H9 (cell line): ENCODE data around the gene TP73. TPM values are rescaled to one million over a fixed set of nuclear protein-coding genes. Genes with fewer than 3 reads are reported as not detected.
A peak's percentile ranks its signal among the peaks of the same experiment; 100 is the strongest.

ENCODE experiments used
- DNase-seq: peaks from one replicate; pipeline ENCODE4 v3.0.0-alpha.2; 2017
- H2AFZ ChIP-seq: one replicate; pipeline ENCODE4 v1.6.1; 2013; ENCODE audit warnings: mild to moderate bottlenecking, low read length, control low read depth, moderate library complexity
- H2AK5ac ChIP-seq: 2 replicates; pipeline ENCODE4 v1.6.1; 2013; ENCODE audit warnings: low read length, control low read depth, mixed read lengths; ENCODE audit not compliant: insufficient read length
- H2BK120ac ChIP-seq: one replicate; pipeline ENCODE4 v1.6.1; 2013; ENCODE audit warnings: low read depth, mild to moderate bottlenecking, low read length, control low read depth, inconsistent platforms; ENCODE audit not compliant: poor library complexity, severe bottlenecking
- H2BK12ac ChIP-seq: 2 replicates; pipeline ENCODE4 v1.6.1; 2013; ENCODE audit warnings: low read length, control low read depth, mixed read lengths, low read depth; ENCODE audit not compliant: insufficient read length
- H2BK15ac ChIP-seq: 2 replicates; pipeline ENCODE4 v1.6.1; 2013; ENCODE audit warnings: low read depth, low read length, control low read depth
- H2BK20ac ChIP-seq: one replicate; pipeline ENCODE4 v1.6.1; 2013; ENCODE audit warnings: low read depth, mild to moderate bottlenecking, low read length, control low read depth, inconsistent platforms; ENCODE audit not compliant: poor library complexity, severe bottlenecking
- H2BK5ac ChIP-seq: 2 replicates; pipeline ENCODE4 v1.6.1; 2013; ENCODE audit warnings: low read length, control low read depth, mixed read lengths; ENCODE audit not compliant: insufficient read length
- H3K14ac ChIP-seq: 2 replicates; pipeline ENCODE4 v1.6.1; 2013; ENCODE audit warnings: low read length, control low read depth; ENCODE audit not compliant: insufficient read depth
- H3K18ac ChIP-seq: 2 replicates; pipeline ENCODE4 v1.6.1; 2013; ENCODE audit warnings: low read depth, mild to moderate bottlenecking, mixed read lengths, low read length, control low read depth; ENCODE audit not compliant: insufficient read length
- H3K23ac ChIP-seq: 2 replicates; pipeline ENCODE4 v1.6.1; 2013; ENCODE audit warnings: low read length, control low read depth, mixed read lengths, low read depth; ENCODE audit not compliant: insufficient read length
- H3K23me2 ChIP-seq: 2 replicates; pipeline ENCODE4 v1.6.1; 2013; ENCODE audit warnings: low read depth, mild to moderate bottlenecking, mixed read lengths, low read length, control low read depth; ENCODE audit not compliant: insufficient read length, poor library complexity, severe bottlenecking
- H3K27ac ChIP-seq: 2 replicates; pipeline ENCODE4 v1.5.1; 2013; ENCODE audit warnings: low read length, control low read depth, mixed read lengths, low read depth; ENCODE audit not compliant: insufficient read length
- H3K27me3 ChIP-seq: 2 replicates; pipeline ENCODE4 v1.6.1; 2013; ENCODE audit warnings: low read length, control low read depth, inconsistent platforms; ENCODE audit not compliant: insufficient read depth
- H3K4ac ChIP-seq: 2 replicates; pipeline ENCODE4 v1.6.1; 2013; ENCODE audit warnings: low read depth, mild to moderate bottlenecking, control low read depth, inconsistent platforms, low read length, moderate library complexity
- H3K4me1 ChIP-seq: 2 replicates; pipeline ENCODE4 v1.6.1; 2013; ENCODE audit warnings: low read length, control low read depth, inconsistent platforms; ENCODE audit not compliant: insufficient read depth
- H3K4me2 ChIP-seq: 2 replicates; pipeline ENCODE4 v1.6.1; 2013; ENCODE audit warnings: low read length, control low read depth, mixed read lengths; ENCODE audit not compliant: insufficient read length, insufficient read depth
- H3K56ac ChIP-seq: 2 replicates; pipeline ENCODE4 v1.6.1; 2013; ENCODE audit warnings: low read depth, mild to moderate bottlenecking, mixed read lengths, low read length, control low read depth; ENCODE audit not compliant: insufficient read length
- H3K79me1 ChIP-seq: 2 replicates; pipeline ENCODE4 v1.6.1; 2013; ENCODE audit warnings: low read depth, mild to moderate bottlenecking, moderate library complexity, low read length, control low read depth, inconsistent platforms; ENCODE audit not compliant: insufficient read depth, poor library complexity, severe bottlenecking
- H3K79me2 ChIP-seq: 2 replicates; pipeline ENCODE4 v1.6.1; 2013; ENCODE audit warnings: low read length, control low read depth, inconsistent platforms; ENCODE audit not compliant: insufficient read depth
- H3K9ac ChIP-seq: 2 replicates; pipeline ENCODE4 v1.6.1; 2013; ENCODE audit warnings: low read length, control low read depth, mixed read lengths; ENCODE audit not compliant: insufficient read length; ENCODE audit errors: extremely low read depth
- H3K9me3 ChIP-seq: one replicate; pipeline ENCODE4 v1.6.1; 2013; ENCODE audit warnings: low read depth, low read length, inconsistent platforms; ENCODE audit not compliant: control insufficient read depth
- H3T11ph ChIP-seq: one replicate; pipeline ENCODE4 v1.6.1; 2013; ENCODE audit warnings: mild to moderate bottlenecking, low read length, control low read depth, inconsistent platforms
- H4K20me1 ChIP-seq: one replicate; pipeline ENCODE4 v1.6.1; 2013; ENCODE audit not compliant: control insufficient read depth, insufficient read length, insufficient read depth
- H4K5ac ChIP-seq: 2 replicates; pipeline ENCODE4 v1.6.1; 2013; ENCODE audit warnings: low read depth, mild to moderate bottlenecking, mixed read lengths, low read length, control low read depth; ENCODE audit not compliant: insufficient read length
- H4K8ac ChIP-seq: replicated peaks from 2 replicates; pipeline ENCODE4 v1.6.1; 2013; ENCODE audit warnings: low read length, control low read depth, mixed read lengths, low read depth; ENCODE audit not compliant: insufficient read length
- H4K91ac ChIP-seq: 2 replicates; pipeline ENCODE4 v1.6.1; 2013; ENCODE audit warnings: low read depth, mild to moderate bottlenecking, moderate library complexity, mixed read lengths, low read length, control low read depth; ENCODE audit not compliant: insufficient read length
- H3K27ac Mint-ChIP-seq, 3 experiments: 2 replicates in 2 of 3; 3 replicates in 1 of 3; pipeline ENCODE4 v1.8.0; 2020 to 2021; ENCODE audit warnings: mixed read lengths in 3 of 3, mild to moderate bottlenecking in 1 of 3, moderate library complexity in 1 of 3
- H3K27me3 Mint-ChIP-seq: 2 replicates; pipeline ENCODE4 v1.8.0; 2021; ENCODE audit warnings: low read depth, mild to moderate bottlenecking, moderate library complexity, mixed read lengths
- H3K36me3 Mint-ChIP-seq, 3 experiments: 2 replicates in 2 of 3; 3 replicates in 1 of 3; pipeline ENCODE4 v1.8.0; 2020 to 2021; ENCODE audit warnings: low read depth in 3 of 3, mixed read lengths in 3 of 3; ENCODE audit not compliant: insufficient read depth in 1 of 3
- H3K4me1 Mint-ChIP-seq, 2 experiments: 2 replicates each; pipeline ENCODE4 v1.8.0; 2020; ENCODE audit warnings: mixed read lengths in 2 of 2
- H3K4me3 Mint-ChIP-seq, 2 experiments: 2 replicates in 1 of 2; 3 replicates in 1 of 2; pipeline ENCODE4 v1.8.0; 2020 to 2021; ENCODE audit warnings: mild to moderate bottlenecking in 2 of 2, mixed read lengths in 2 of 2, moderate library complexity in 1 of 2
- H3K9me3 Mint-ChIP-seq, 2 experiments: 2 replicates in 1 of 2; 3 replicates in 1 of 2; pipeline ENCODE4 v1.8.0; 2020; ENCODE audit warnings: mild to moderate bottlenecking in 2 of 2, mixed read lengths in 2 of 2, moderate library complexity in 1 of 2
- CTCF ChIP-seq: fragments of 200-600 bp; sonication (generic); conservative IDR thresholded peaks from 3 replicates; pipeline ENCODE4 v1.8.0; 2021; ENCODE audit warnings: antibody characterized with exemption, mild to moderate bottlenecking
- WGBS: extraction: QIAGEN DNeasy Blood & Tissue Kit; methylation state at CpG from one replicate; pipeline ENCODE4 v1.1.7; 2013; ENCODE audit warnings: missing lambda C conversion rate, low lambda C conversion rate, mixed read lengths; ENCODE audit not compliant: insufficient read length; ENCODE audit errors: extremely low coverage; 5-methylcytosine and 5-hydroxymethylcytosine counted together
- total RNA-seq: library from RNA; stranded (reverse); gene quantifications from 2 replicates; pipeline ENCODE4 v1.2.1, GENCODE V29; 2021

Gene TP73
- total RNA-seq, 1 experiment from 2014 or later, result 4.7 TPM

GRCh38 chr1:3630914-3631313, 21.4 kb upstream of the TP73 start:
- no peaks in the 10 kb centered on the region for H3K79me2 ChIP-seq
- no peak for TF ChIP-seq CTCF
- H4K5ac ChIP-seq, result no peak overlapping the region
- Mint-ChIP-seq H3K4me1 (peaks cover 4 to 18% of the 10 kb centered on the region in 2 experiments), H3K27ac (peak overlapping the region in 2 of 3 experiments; percentile 51 to 68; a peak in 1 of 7 replicates), H3K36me3 (peaks cover 4 to 58% (median 52%) of the 10 kb centered on the region in 3 experiments), H3K27me3 (no peaks in the 10 kb centered on the region), H3K4me3 (no peak overlapping the region), H3K9me3 (no peaks in the 10 kb centered on the region)
- no peaks in the 10 kb centered on the region for H3K23me2 ChIP-seq
- no peaks in the 10 kb centered on the region for H4K20me1 ChIP-seq
- H3K18ac ChIP-seq, result no peak overlapping the region
- no peak overlapping the region for H2AK5ac ChIP-seq
- H3K56ac ChIP-seq, result no peak overlapping the region
- no peak overlapping the region for H3T11ph ChIP-seq
- no peak overlapping the region for H4K91ac ChIP-seq
- H3K27me3 ChIP-seq, result no peaks in the 10 kb centered on the region
- no peak overlapping the region for H3K4me2 ChIP-seq
- H2BK20ac ChIP-seq, result no peak overlapping the region
- no peak overlapping the region for H2BK15ac ChIP-seq
- WGBS, result no CpG with 5 or more reads among the region's 9 CpGs
- H3K9ac ChIP-seq, result no peak overlapping the region
- no peak overlapping the region for H2BK12ac ChIP-seq
- H3K9me3 ChIP-seq, result no peaks in the 10 kb centered on the region
- H3K4ac ChIP-seq, result no peak overlapping the region
- no peak overlapping the region for H2BK120ac ChIP-seq
- DNase-seq, result no peak
- no peak overlapping the region; the same call in 1 of the 2 replicates for H3K14ac ChIP-seq
- H3K27ac ChIP-seq, result no peak overlapping the region
- no peaks in the 10 kb centered on the region for H3K4me1 ChIP-seq
- no peak overlapping the region for H2AFZ ChIP-seq
- H3K23ac ChIP-seq, result no peak overlapping the region
- H3K79me1 ChIP-seq, result no peaks in the 10 kb centered on the region
- no peak overlapping the region for H2BK5ac ChIP-seq
- no peak overlapping the region for H4K8ac ChIP-seq
